Left ventricle myocardium inferior (tissue), 1 donor: ENCODE measurements around the gene CCDC159. TPM values are rescaled to one million over a fixed set of nuclear protein-coding genes. Genes with fewer than 3 reads are reported as not detected.

Experiments used
- DNase-seq: peaks from one replicate; pipeline ENCODE4 v3.0.0-alpha.2; 2020
- H3K27ac ChIP-seq: fragments of 200-600 bp; replicated peaks from 2 replicates; pipeline ENCODE4 v1.8.0; 2021
- H3K27me3 ChIP-seq: fragments of 200-600 bp; 2 replicates; pipeline ENCODE4 v1.8.0; 2021; ENCODE audit warnings: low read depth
- H3K36me3 ChIP-seq: fragments of 200-600 bp; 2 replicates; pipeline ENCODE4 v1.8.0; 2021
- H3K4me1 ChIP-seq: fragments of 200-600 bp; 2 replicates; pipeline ENCODE4 v1.8.0; 2021
- H3K4me3 ChIP-seq: fragments of 200-600 bp; 2 replicates; pipeline ENCODE4 v1.8.0; 2021; ENCODE audit warnings: mild to moderate bottlenecking, moderate library complexity
- H3K9me3 ChIP-seq: fragments of 200-600 bp; replicated peaks from 2 replicates; pipeline ENCODE4 v1.8.0; 2021
- intact Hi-C: fragments of 100-400 bp; cut with micrococcal nuclease; formaldehyde crosslinking; loops from one replicate; pipeline ENCODE4 v1.11.0; 2022
- total RNA-seq: library from RNA; stranded (reverse); fragmentation: NEBNext Ultra II Directional; extraction: Animal tissue kit (Norgen Biotek cat#: 25700); gene quantifications from one replicate; pipeline ENCODE4 v1.2.1, GENCODE V29; 2021
- TF ChIP-seq, protein P1 (sequence below): fragments of 200-600 bp; IDR thresholded peaks from 2 replicates; pipeline ENCODE4 v1.8.0; 2021; ENCODE audit warnings: antibody characterized with exemption, mild to moderate bottlenecking, borderline replicate concordance
- donor health status: DM: no; HTN: yes; CAD: no; lungs with severe emphysema.

CCDC159 gene
- total RNA-seq, 1 donor from 2014 or later, result 24.5 TPM

DNA sequence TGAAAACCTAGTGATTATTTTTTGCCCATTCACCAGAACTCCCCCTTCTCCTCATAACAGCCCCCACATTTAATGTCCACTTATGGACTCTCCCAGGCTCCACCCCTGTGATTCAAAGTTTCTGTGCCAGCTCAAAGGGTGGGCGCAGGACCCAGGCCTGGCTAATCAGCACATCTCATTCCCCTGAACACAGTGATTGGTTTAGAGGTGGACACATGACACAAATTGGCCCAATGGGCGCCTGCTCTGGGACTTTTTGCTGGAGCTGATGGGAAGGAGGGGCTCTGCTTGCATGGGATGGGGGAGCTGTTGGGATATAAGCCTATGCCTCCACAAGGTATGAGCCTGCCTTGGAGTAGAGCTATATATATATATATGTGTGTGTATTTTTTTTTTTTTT lies 44.0 kb downstream of the CCDC159 start:
- TF ChIP-seq, protein P1, sequence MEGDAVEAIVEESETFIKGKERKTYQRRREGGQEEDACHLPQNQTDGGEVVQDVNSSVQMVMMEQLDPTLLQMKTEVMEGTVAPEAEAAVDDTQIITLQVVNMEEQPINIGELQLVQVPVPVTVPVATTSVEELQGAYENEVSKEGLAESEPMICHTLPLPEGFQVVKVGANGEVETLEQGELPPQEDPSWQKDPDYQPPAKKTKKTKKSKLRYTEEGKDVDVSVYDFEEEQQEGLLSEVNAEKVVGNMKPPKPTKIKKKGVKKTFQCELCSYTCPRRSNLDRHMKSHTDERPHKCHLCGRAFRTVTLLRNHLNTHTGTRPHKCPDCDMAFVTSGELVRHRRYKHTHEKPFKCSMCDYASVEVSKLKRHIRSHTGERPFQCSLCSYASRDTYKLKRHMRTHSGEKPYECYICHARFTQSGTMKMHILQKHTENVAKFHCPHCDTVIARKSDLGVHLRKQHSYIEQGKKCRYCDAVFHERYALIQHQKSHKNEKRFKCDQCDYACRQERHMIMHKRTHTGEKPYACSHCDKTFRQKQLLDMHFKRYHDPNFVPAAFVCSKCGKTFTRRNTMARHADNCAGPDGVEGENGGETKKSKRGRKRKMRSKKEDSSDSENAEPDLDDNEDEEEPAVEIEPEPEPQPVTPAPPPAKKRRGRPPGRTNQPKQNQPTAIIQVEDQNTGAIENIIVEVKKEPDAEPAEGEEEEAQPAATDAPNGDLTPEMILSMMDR, result no peak
- H3K9me3 ChIP-seq, result peaks cover 10% of the 10 kb centered on the region
- intact Hi-C loops, result no loop called here
- no peaks in the 10 kb centered on the region for H3K36me3 ChIP-seq
- H3K4me1 ChIP-seq, result no peaks in the 10 kb centered on the region
- H3K27me3 ChIP-seq, result peaks cover 4% of the 10 kb centered on the region
- no peak for DNase-seq
- no peak overlapping the region for H3K4me3 ChIP-seq
- H3K27ac ChIP-seq, result no peak overlapping the region

DNA sequence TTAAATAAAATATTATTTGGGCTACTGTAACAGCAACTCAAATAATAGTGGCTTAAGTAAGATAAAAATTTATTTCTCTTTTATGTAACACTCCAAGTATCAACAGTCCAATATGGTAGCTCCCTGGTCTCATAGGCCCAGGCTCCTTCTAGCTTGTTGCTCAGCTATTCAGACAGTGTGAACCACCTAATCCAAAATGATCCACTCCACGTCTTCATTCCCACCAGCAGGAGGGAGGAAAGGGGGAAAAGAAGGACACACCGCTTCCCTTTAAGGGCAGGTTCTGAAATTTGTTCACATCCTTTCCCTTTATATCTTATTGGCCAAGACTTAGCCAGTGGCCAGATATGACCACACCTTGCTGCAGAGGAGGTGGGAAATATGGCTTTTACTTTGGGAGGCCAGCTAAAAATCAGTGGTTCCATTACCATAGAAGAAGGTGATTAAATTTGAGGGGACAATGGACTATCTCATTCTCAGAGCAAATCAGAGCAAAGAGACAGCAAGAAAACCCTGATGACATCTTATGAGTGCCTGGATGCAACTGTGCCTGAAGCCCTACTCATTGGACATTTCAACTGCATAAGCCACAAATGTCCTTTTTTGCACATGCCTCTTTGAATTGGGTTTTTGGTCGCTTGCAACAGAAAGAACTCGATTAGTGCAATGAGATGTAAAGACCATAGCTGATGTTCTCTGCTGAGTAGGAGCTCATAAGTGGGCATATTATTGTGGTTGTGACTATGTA lies 44.8 kb downstream of the CCDC159 start:
- Histone ChIP-seq H3K27me3 (peaks cover 4% of the 10 kb centered on the region), H3K27ac (no peak overlapping the region), H3K4me3 (no peak overlapping the region), H3K9me3 (peaks cover 10% of the 10 kb centered on the region), H3K4me1 (no peaks in the 10 kb centered on the region), H3K36me3 (no peaks in the 10 kb centered on the region)
- no peak for DNase-seq
- TF ChIP-seq, protein P1, result no peak
- intact Hi-C loops, result no loop called here

DNA sequence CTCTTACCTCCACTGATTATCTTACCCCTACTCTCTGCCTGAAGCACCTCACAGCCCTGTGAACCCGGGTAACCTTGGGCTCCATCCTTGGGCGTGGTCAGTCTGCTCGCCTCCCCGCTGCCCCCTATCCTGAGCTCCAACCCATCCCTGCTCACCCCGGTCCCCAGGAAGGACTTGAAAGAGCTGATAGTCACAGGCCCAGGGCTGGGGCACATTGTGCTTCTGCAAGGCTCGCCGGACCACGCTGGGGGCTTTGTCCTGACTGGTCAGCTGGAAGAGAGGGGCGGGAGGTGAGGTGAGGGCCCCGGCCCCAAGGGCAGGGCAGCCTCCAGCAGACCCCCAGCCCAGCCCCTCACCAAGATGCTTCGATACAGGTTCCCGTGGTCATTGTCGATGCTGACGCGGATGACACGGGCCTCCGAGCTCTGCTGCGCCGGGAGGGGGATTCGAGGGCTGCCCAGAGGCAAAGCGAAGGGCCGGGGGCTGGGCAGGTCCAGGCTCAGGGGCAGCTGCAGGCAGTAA lies 50.8 kb downstream of the CCDC159 start:
- no peak for DNase-seq
- Histone ChIP-seq H3K4me3 (no peak overlapping the region), H3K27ac (no peak overlapping the region), H3K36me3 (peaks cover 2% of the 10 kb centered on the region), H3K4me1 (no peaks in the 10 kb centered on the region), H3K27me3 (peaks cover 4% of the 10 kb centered on the region), H3K9me3 (no peaks in the 10 kb centered on the region)
- intact Hi-C loops, result no loop called here
- TF ChIP-seq, protein P1, result no peak

DNA sequence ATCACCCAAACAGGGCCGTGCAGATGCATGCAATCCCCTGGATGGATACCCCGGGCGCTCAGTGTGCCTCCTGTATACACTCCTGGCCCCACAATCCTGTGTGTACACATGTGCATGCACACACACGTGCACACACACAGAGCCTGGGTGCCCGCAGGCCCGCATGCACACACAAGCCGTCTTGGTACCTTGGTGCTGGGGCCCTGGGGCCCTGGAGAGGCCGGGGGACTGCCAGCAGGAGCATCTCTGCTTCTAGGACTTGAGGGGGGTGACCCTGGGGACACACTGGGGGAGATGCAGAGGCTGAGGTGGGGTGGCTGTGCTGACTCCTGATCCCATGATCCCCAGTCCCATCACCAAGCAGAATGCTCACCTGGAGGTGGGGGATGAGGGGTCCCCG lies 53.3 kb downstream of the CCDC159 start:
- Histone ChIP-seq H3K9me3 (no peaks in the 10 kb centered on the region), H3K4me1 (peaks cover 5% of the 10 kb centered on the region), H3K4me3 (no peak overlapping the region), H3K27me3 (no peaks in the 10 kb centered on the region), H3K36me3 (peaks cover 2% of the 10 kb centered on the region), H3K27ac (no peak overlapping the region)
- intact Hi-C loops, result no loop called here
- TF ChIP-seq, protein P1, result no peak
- no peak for DNase-seq

DNA sequence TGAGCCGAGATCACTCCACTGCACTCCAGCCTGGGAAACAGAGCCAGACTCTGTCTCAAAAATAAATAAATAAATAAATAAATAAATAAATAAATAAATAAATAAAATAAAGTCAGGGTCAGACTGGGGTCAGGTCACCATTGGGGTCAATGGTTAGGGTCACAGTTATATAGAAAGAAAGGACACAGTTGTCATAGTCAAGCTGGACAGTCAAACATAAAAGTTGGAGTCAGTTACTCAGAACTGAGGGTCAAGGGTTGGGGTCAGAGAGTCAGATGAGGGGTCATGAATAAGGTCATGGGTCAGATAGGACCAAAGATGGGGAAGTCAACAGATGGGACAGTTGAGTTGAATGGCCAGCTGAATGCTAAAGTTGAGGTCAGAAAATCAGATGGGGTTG lies 54.5 kb downstream of the CCDC159 start:
- peaks cover under 1% of the 10 kb centered on the region for H3K27me3 ChIP-seq
- peaks cover 2% of the 10 kb centered on the region for H3K36me3 ChIP-seq
- H3K4me3 ChIP-seq, result no peak overlapping the region
- no peak overlapping the region for H3K27ac ChIP-seq
- peaks cover 12% of the 10 kb centered on the region for H3K4me1 ChIP-seq
- H3K9me3 ChIP-seq, result no peaks in the 10 kb centered on the region
- TF ChIP-seq, protein P1, result no peak
- intact Hi-C loops, result no loop called here
- DNase-seq, result no peak
